NCI-H748 treated with DMSO at 0.1 percent for 48 hours (cell line): ENCODE data around the gene RNF224.
A peak's percentile ranks its signal among the peaks of the same experiment; 100 is the strongest.

ENCODE experiments used
- DNase-seq: peaks from one replicate; lab custom pipeline; 2025; lab: John Stamatoyannopoulos, UW

The RNF224 gene

DNA sequence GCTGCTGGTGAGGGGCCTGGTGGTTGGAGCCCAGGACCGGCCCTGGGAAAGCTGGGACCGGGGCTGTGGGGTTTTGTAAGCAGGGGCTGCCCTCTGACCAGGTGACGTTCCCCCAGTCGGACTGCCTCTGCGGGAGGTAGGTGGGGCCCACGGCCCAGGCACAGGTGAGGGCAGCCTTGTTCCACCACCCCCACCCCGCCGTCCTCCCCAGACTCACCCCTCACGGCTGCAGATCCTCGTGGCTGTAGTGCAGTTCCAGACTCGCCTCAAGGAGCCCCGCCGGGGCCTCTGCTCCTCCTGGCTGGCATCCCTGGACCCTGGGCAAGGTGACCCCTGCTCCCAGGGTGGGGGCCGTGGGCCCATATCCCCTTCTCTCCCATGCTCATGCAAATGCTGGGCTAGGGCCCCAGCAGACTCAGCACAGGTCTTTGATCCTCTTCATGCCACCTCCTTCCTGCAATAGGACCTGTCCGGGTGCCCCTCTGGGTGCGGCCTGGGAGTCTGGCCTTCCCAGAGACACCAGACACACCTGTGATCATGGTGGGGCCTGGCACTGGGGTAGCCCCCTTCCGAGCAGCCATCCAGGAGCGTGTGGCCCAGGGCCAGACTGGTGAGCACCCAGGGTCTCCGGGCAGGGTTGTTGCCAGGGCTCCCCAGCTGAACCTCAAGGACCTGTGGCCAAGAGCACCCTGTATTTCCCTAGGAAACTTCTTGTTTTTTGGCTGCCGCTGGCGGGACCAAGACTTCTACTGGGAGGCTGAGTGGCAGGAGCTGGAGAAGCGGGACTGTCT is 11.9 kb upstream of the RNF224 start:
- no peak for DNase-seq

- no peak for DNase-seq
Measured at GRCh38 chr9:137216188-137216965, 10.9 kb upstream of the RNF224 start.

- no peak for DNase-seq
Measured at GRCh38 chr9:137217276-137218211, 9.8 kb upstream of the RNF224 start.

GRCh38 chr9:137218212-137218753 is 9.0 kb upstream of the RNF224 start:
- DNase-seq: no peak

DNA sequence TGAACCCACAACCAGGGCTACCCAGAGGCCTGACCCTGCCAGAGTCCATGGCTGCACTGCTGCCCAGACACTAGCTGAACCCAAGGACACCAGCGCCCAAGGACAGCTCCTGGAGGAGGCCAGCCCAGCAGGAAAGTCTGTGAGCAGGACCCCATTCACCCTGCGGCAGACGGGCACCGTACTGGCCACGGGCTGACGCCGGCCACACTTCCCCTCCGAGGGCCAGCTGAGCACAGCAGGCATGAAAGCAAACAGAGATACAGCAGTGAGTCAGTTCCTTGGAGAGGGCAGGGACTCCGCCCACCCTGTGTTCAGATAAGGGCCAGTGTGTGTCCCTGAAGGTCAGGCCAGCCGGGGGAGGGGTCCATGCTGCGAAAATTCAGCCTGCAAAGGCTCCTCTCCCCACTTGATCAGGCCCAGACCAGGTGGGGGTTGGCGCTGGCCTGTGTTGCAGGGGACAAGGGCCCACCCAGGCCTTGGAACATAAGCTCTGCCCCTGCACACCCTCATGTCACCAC is 8.5 kb upstream of the RNF224 start:
- no peak for DNase-seq

DNA sequence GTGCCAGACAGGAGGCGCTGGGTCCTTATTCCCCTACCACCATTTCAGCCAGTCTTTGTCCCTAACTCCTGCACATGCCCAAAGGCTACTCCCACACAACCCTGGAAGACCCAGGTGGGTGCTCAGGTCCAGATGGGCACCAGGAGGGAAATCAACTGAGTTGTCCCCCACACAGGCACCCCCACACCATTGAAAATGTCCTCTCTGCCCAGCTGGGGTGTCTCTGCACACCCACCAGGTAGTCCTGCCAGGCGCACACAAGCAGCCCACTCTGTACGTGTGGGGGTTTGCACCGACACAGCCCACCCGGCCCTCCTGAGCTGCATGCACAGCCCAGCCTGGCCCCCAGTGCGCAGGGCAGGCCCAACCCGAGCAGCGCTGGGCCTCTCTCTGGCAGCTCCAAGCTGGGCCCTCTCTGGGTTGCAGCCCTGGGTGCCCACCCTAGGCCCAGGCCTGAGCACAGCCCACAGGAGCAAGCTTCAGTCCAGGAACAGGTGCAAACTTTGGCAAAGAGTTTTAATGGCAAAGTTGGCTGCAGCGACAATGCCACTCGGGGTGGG is 7.5 kb upstream of the RNF224 start:
- no peak for DNase-seq

- DNase-seq: no peak
Measured at GRCh38 chr9:137220317-137221094, 6.8 kb upstream of the RNF224 start.

DNA sequence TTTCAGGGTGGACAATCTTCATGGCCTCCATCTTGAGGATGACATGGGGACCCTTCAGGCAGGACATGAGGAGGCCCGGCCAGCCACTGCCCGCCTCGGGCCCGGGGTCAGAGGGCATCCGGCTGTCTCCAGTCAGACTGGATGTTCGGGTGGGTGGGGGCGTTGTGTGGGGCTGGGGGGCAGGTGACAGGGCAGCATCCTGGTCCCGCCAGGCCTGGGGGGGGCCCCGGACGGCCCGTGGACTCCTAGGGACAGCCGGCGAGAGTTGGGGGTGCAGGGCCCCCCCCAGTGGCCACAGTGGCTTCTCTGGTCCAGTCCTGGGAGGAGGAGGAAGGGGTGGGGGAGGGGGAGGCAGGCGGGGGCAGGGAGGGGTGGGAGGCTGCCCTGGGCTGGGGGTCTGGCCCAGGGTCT is 6.2 kb upstream of the RNF224 start:
- no peak for DNase-seq

GRCh38 chr9:137221506-137222111 is 5.7 kb upstream of the RNF224 start:
- no peak for DNase-seq

- DNase-seq: no peak
Measured at GRCh38 chr9:137222190-137223077, 4.9 kb upstream of the RNF224 start, which contains the start of gene RNF208. Gene RNF208, minus strand, starts transcription at chr9:137222240. Its CDS starts 1,028 bp downstream, at chr9:137221212.

DNA sequence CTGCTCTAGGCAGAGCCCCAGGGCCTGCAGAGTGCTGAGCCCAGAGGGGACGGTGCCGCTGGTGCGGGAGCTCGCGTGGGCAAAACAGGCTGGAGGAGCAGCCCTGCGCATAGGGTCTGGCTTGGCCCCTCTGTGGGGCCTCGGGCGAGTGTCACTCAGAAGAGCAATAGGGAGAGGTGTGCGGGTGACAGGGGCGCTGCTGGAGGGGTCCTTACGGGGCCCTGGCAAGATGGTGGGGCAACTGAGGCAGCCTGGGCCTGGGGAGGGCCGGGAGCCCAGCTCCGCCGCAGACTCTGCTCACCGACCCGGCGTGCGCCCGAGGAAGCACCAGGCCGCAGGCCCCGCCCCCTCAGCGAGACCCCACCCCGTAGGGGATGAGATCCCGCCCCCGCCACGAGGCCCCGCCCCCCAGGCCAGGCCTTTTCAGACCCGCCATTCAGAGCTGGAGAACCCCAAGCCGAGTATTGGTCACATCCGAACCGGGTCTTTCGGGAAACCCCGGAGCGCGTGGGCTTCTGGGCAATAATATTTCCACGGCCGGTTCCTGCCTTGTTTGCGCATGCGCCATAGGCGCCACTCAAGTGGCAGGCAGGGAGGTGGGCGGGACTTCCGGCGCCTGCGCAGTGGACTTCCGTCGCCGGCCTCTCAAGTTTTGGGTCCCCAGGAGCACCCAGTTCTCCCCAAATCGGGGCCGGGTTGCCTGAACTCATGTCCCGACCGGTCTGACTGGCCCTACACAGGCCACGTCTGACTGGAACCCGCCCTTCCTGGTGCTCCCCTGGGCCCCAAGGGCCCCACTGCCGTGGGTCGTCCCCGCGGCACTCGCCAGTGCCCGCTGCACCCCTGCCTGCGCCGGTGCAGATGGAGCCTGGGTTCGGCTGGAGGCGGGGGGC is 4.0 kb upstream of the RNF224 start:
- DNase-seq: peak; percentile 77

DNA sequence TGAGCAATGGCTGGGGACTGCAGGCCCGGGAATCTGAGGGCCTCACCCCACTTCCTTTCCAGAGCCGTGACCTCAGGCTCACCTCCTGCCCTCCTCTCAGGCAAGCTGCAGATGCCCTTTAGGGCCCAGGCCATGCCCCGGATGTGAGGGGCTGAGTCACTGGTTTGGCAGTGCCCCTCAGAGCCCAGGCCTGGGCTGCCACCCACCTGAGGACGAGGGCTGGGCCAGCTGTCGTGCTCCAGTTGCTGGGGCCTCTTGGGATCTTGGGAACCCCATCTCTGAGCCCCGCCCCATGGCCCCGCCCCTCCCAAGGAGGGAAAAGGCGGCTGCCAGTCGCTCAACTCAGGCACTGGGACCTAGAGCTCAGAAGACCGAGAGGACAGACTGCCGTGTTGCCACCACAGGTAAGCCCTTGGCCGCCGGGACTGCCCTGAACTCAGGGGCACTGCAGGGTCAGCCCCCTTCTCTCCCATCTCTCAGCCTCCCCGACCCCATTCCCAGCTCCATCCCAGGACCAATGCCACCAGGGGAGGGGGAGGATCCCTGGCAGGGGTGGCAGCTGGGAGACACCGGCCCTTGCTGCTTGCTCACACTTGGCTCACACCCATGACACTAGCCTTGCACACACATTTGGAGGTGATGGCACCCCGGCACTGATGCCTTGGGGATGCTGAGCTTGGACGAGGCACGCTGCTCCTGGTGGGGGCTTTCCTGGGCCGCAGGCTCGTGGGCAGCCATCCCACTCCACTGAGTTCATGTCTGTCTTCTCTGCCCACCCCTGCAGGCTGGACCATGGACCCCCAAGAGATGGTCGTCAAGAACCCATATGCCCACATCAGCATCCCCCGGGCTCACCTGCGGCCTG is 2.2 kb upstream of the RNF224 start, which contains the start of gene CYSRT1:
Gene CYSRT1, plus strand, starts transcription at position 345 of the 865 bp plus-strand sequence. Its CDS starts 448 bp downstream, at position 793.
- no peak for DNase-seq

DNA sequence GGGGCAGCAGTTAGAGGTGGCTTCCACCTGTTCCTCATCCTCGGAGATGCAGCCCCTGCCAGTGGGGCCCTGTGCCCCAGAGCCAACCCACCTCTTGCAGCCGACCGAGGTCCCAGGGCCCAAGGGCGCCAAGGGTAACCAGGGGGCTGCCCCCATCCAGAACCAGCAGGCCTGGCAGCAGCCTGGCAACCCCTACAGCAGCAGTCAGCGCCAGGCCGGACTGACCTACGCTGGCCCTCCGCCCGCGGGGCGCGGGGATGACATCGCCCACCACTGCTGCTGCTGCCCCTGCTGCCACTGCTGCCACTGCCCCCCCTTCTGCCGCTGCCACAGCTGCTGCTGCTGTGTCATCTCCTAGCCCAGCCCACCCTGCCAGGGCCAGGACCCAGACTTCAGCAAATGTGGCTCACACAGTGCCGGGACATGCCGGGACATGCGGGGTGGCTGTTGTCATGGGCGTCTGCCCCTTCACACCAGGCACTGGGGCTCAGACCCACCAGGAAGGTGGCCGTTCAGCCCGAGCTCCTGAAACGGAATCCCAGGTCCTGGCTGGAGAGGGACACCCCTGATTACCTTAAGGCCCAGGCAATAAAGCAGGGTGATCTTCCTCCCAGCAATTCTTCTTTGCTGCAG is 1.5 kb upstream of the RNF224 start:
- no peak for DNase-seq

GRCh38 chr9:137226338-137227053 is 806 bp upstream of the RNF224 start:
- DNase-seq: no peak

DNA sequence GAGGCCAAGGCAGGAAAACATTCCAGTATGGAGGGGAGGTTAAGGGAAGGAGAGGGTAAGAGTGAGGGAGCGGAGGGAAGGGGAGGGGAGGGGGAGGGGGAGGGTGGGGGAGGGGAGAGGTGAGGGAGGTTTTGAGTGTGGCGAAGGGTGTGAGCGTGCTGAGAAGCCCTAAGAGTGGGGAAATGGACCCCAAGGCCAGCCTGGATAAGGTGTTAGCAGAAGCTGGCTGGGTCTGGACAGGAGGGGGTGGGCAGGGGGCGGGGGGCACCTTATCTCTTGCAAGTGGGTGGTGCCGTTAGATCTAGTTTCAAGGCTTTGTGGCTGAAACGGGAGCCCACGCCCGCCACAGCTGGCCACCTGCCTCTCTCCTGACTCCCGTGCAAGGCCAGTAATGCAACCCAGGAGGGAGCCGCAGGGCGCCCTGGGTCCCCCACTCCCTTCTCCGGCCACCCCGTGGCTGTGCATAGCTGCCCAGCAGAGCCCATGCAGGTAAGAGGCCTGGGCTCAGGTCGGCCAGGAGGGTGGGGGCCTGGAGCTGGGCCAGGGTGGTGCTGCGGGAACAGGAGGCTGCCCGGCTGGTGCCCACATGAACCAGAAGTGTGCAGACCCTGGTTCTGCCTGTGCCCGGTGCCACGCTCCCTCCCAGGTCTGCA is 677 bp downstream of the RNF224 start:
- no peak for DNase-seq
